HEK293 (cell line): ENCODE measurements around the gene HDHD3.

Experiments used
- CTCF ChIA-PET: fragments of 350-600 bp; formaldehyde crosslinking; extraction: SDS; loops from one replicate; lab custom pipeline; 2021; ENCODE audit warnings: antibody characterized with exemption; lab: Yijun Ruan, JAX
- POLR2A ChIA-PET: fragments of 300-600 bp; formaldehyde crosslinking; extraction: SDS; loops from one replicate; lab custom pipeline; 2020; ENCODE audit warnings: antibody characterized with exemption, inconsistent platforms; lab: Yijun Ruan, JAX
- H3K27ac ChIP-seq: fragments of 200-500 bp; sonication (Bioruptor generic); 2 replicates; pipeline ENCODE4 v1.5.1; 2014; ENCODE audit warnings: low read depth, low read length, control low read depth, inconsistent platforms; ENCODE audit errors: extremely low read depth
- H3K36me3 ChIP-seq, 2 experiments: fragments of 200-500 bp in 1 of 2; sonication (Bioruptor generic) in 1 of 2; 1 replicate in 1 of 2; 2 replicates in 1 of 2; pipeline ENCODE4 v1.5.1; 2014 to 2017; ENCODE audit warnings: inconsistent platforms in 2 of 2, low read length in 2 of 2; ENCODE audit not compliant: control insufficient read depth in 2 of 2, insufficient read depth in 1 of 2
- H3K4me1 ChIP-seq: fragments of 200-500 bp; sonication (Bioruptor generic); 2 replicates; pipeline ENCODE4 v1.5.1; 2014; ENCODE audit warnings: mild to moderate bottlenecking, low read length, inconsistent platforms; ENCODE audit not compliant: control insufficient read depth, insufficient read depth
- H3K4me3 ChIP-seq: 2 replicates; pipeline ENCODE4 v1.5.1; 2011; ENCODE audit warnings: low read depth, mild to moderate bottlenecking, control low read depth, low read length, moderate library complexity
- H3K9me3 ChIP-seq: fragments of 200-500 bp; sonication (Bioruptor generic); 2 replicates; pipeline ENCODE4 v1.5.1; 2014; ENCODE audit warnings: low read depth, low read length, inconsistent platforms; ENCODE audit not compliant: control insufficient read depth, insufficient read depth
- HOXC10 ChIP-seq: sonication (generic); formaldehyde crosslinking; IDR thresholded peaks from 2 replicates; pipeline ENCODE4 v1.8.1; 2023; ENCODE audit warnings: mild to moderate bottlenecking, missing genetic modification reagents
- IKZF3 ChIP-seq: fragments of 450-650 bp; IDR thresholded peaks from 2 replicates; pipeline ENCODE4 v1.5.0; 2018; ENCODE audit warnings: missing biosample characterization, mild to moderate bottlenecking, missing genetic modification characterization, moderate library complexity
- KLF7 ChIP-seq: fragments of 450-650 bp; formaldehyde crosslinking; IDR thresholded peaks from 2 replicates; pipeline ENCODE4 v1.5.1; 2016; ENCODE audit warnings: missing biosample characterization, missing genetic modification characterization, borderline replicate concordance
- MEIS1 ChIP-seq: sonication (generic); formaldehyde crosslinking; IDR thresholded peaks from 2 replicates; pipeline ENCODE4 v1.8.1; 2022; ENCODE audit warnings: missing genetic modification reagents, mild to moderate bottlenecking, borderline replicate concordance
- SCRT1 ChIP-seq: fragments of 450-650 bp; formaldehyde crosslinking; IDR thresholded peaks from 2 replicates; pipeline ENCODE4 v1.5.1; 2016; ENCODE audit warnings: missing biosample characterization, missing genetic modification characterization, borderline replicate concordance
- SP2 ChIP-seq: fragments of 450-650 bp; formaldehyde crosslinking; IDR thresholded peaks from 2 replicates; pipeline ENCODE4 v1.5.1; 2016; ENCODE audit warnings: missing biosample characterization, missing genetic modification characterization
- TRIM28 ChIP-seq: IDR thresholded peaks from 2 replicates; pipeline ENCODE4 v1.6.1; 2011; ENCODE audit warnings: low read length, control low read depth, borderline replicate concordance
- ZBTB17 ChIP-seq: fragments of 450-650 bp; formaldehyde crosslinking; IDR thresholded peaks from 2 replicates; pipeline ENCODE4 v1.5.1; 2016; ENCODE audit warnings: missing biosample characterization, missing genetic modification characterization
- ZBTB26 ChIP-seq: fragments of 450-650 bp; formaldehyde crosslinking; optimal IDR thresholded peaks from 2 replicates; pipeline ENCODE3; 2016; ENCODE audit warnings: missing biosample characterization, mild to moderate bottlenecking, missing genetic modification characterization
- ZBTB7A ChIP-seq: fragments of 450-650 bp; formaldehyde crosslinking; IDR thresholded peaks from 2 replicates; pipeline ENCODE4 v1.5.1; 2016; ENCODE audit warnings: low read depth, missing biosample characterization, missing genetic modification characterization
- ZEB2 ChIP-seq: fragments of 450-650 bp; formaldehyde crosslinking; IDR thresholded peaks from 2 replicates; pipeline ENCODE4 v1.5.1; 2016; ENCODE audit warnings: missing biosample characterization, missing genetic modification characterization
- ZNF174 ChIP-seq: fragments of 450-650 bp; formaldehyde crosslinking; IDR thresholded peaks from 2 replicates; pipeline ENCODE4 v1.5.0; 2017; ENCODE audit warnings: missing biosample characterization, mild to moderate bottlenecking, missing genetic modification characterization
- ZNF239 ChIP-seq: fragments of 450-650 bp; formaldehyde crosslinking; IDR thresholded peaks from 2 replicates; pipeline ENCODE4 v1.5.1; 2016; ENCODE audit warnings: missing biosample characterization, missing genetic modification characterization
- ZNF266 ChIP-seq: fragments of 450-650 bp; formaldehyde crosslinking; IDR thresholded peaks from 2 replicates; pipeline ENCODE4 v1.5.1; 2016; ENCODE audit warnings: missing biosample characterization, missing genetic modification characterization, low read depth
- ZNF311 ChIP-seq: fragments of 450-650 bp; formaldehyde crosslinking; IDR thresholded peaks from 2 replicates; pipeline ENCODE4 v1.5.1; 2017; ENCODE audit warnings: missing biosample characterization, missing genetic modification characterization, borderline replicate concordance
- ZNF354C ChIP-seq: fragments of 450-650 bp; formaldehyde crosslinking; IDR thresholded peaks from 2 replicates; pipeline ENCODE4 v1.5.1; 2016; ENCODE audit warnings: missing biosample characterization, missing genetic modification characterization, low read depth, borderline replicate concordance
- ZNF366 ChIP-seq: fragments of 450-650 bp; formaldehyde crosslinking; conservative IDR thresholded peaks from 2 replicates; pipeline ENCODE4 v1.5.1; 2016; ENCODE audit warnings: missing biosample characterization, missing genetic modification characterization
- ZNF394 ChIP-seq: fragments of 450-650 bp; formaldehyde crosslinking; IDR thresholded peaks from 2 replicates; pipeline ENCODE4 v1.5.1; 2016; ENCODE audit warnings: missing biosample characterization, missing genetic modification characterization, mild to moderate bottlenecking, moderate library complexity, borderline replicate concordance
- ZNF416 ChIP-seq: fragments of 450-650 bp; formaldehyde crosslinking; IDR thresholded peaks from 2 replicates; pipeline ENCODE4 v1.5.1; 2016; ENCODE audit warnings: missing biosample characterization, missing genetic modification characterization
- ZNF433 ChIP-seq: fragments of 450-650 bp; formaldehyde crosslinking; IDR thresholded peaks from 2 replicates; pipeline ENCODE4 v1.5.1; 2016; ENCODE audit warnings: missing biosample characterization, missing genetic modification characterization, low read depth
- ZNF571 ChIP-seq: fragments of 450-650 bp; formaldehyde crosslinking; IDR thresholded peaks from 2 replicates; pipeline ENCODE4 v1.5.0; 2017; ENCODE audit warnings: missing biosample characterization, missing genetic modification characterization
- ZNF585B ChIP-seq: fragments of 450-650 bp; formaldehyde crosslinking; IDR thresholded peaks from 2 replicates; pipeline ENCODE4 v1.5.1; 2016; ENCODE audit warnings: missing biosample characterization, missing genetic modification characterization
- ZNF677 ChIP-seq: fragments of 450-650 bp; IDR thresholded peaks from 2 replicates; pipeline ENCODE4 v1.5.0; 2018; ENCODE audit warnings: missing biosample characterization, mild to moderate bottlenecking, missing genetic modification characterization, moderate library complexity
- ZNF76 ChIP-seq: fragments of 450-650 bp; formaldehyde crosslinking; IDR thresholded peaks from 2 replicates; pipeline ENCODE4; 2016; ENCODE audit warnings: low read depth, missing biosample characterization, missing genetic modification characterization, borderline replicate concordance
- ZNF776 ChIP-seq: fragments of 450-650 bp; formaldehyde crosslinking; IDR thresholded peaks from 2 replicates; pipeline ENCODE4 v1.5.0; 2017; ENCODE audit warnings: missing biosample characterization, missing genetic modification characterization, borderline replicate concordance
- ZNF777 ChIP-seq: fragments of 450-650 bp; formaldehyde crosslinking; IDR thresholded peaks from 2 replicates; pipeline ENCODE4 v1.5.1; 2017; ENCODE audit warnings: missing biosample characterization, missing genetic modification characterization, borderline replicate concordance
- ZSCAN4 ChIP-seq: fragments of 450-650 bp; formaldehyde crosslinking; IDR thresholded peaks from 2 replicates; pipeline ENCODE4 v1.5.1; 2017; ENCODE audit warnings: missing biosample characterization, missing genetic modification characterization

HDHD3 gene

GRCh38 chr9:113331780-113332179 is 45.0 kb downstream of the HDHD3 start:
- no peaks in the 10 kb centered on the region for H3K36me3 ChIP-seq
- POLR2A ChIA-PET, result no interaction called here
- H3K9me3 ChIP-seq, result no peaks in the 10 kb centered on the region
- no peak for TF ChIP-seq ZNF571 (tag by site-specific recombination)
- TF ChIP-seq HOXC10, result no peak
- TF ChIP-seq ZBTB26 (tag by site-specific recombination), result no peak
- no peak for TF ChIP-seq ZNF394
- no peak for TF ChIP-seq ZBTB17 (tag by site-specific recombination)
- TF ChIP-seq ZNF311 (tag by site-specific recombination), result no peak
- TF ChIP-seq ZNF677, result no peak
- TF ChIP-seq IKZF3 (tag by site-specific recombination), result no peak
- no peak for TF ChIP-seq SCRT1 (tag by site-specific recombination)
- TF ChIP-seq ZNF76 (tag by site-specific recombination), result no peak
- TF ChIP-seq ZNF354C (tag by site-specific recombination), result no peak
- TF ChIP-seq ZNF174, result no peak
- TF ChIP-seq KLF7, result no peak
- TF ChIP-seq ZNF239 (tag by site-specific recombination), result no peak
- no peaks in the 10 kb centered on the region for H3K4me1 ChIP-seq
- H3K27ac ChIP-seq, result no peak overlapping the region
- CTCF ChIA-PET, result interaction anchor here (0.8 kb wide), 1 partner anchor 58 kb away, joined by 4 read pairs; no protein-coding TSS in a partner anchor
- no peak overlapping the region for H3K4me3 ChIP-seq

- Histone ChIP-seq H3K9me3 (no peaks in the 10 kb centered on the region), H3K4me3 (no peak overlapping the region), H3K36me3 (no peaks in the 10 kb centered on the region), H3K4me1 (no peaks in the 10 kb centered on the region), H3K27ac (no peak overlapping the region)
- TF ChIP-seq ZBTB7A (tag by site-specific recombination), result no peak
- no peak for TF ChIP-seq ZNF585B (tag by site-specific recombination)
- TF ChIP-seq ZEB2 (tag by site-specific recombination), result no peak
- TF ChIP-seq TRIM28, result no peak
- no peak for TF ChIP-seq ZNF266 (tag by site-specific recombination)
- no peak for TF ChIP-seq ZNF416 (tag by site-specific recombination)
- no peak for TF ChIP-seq ZNF433
- no peak for TF ChIP-seq ZNF776 (tag by site-specific recombination)
- no peak for TF ChIP-seq SP2 (tag by site-specific recombination)
- ChIA-PET POLR2A (interaction anchor here (1.4 kb wide), 1 partner anchor 53 kb away, joined by 3 read pairs; the partner anchor contains the start of genes CDC26 and PRPF4), CTCF (interaction anchor here (0.6 to 1.2 kb wide), 2 partner anchors 60 to 73 kb away, joined by 3 to 4 read pairs; partner anchors contain the start of gene ALAD)
Measured at GRCh38 chr9:113328045-113328782, 48.6 kb downstream of the HDHD3 start.

- Histone ChIP-seq H3K4me1 (no peaks in the 10 kb centered on the region), H3K4me3 (no peak overlapping the region), H3K9me3 (no peaks in the 10 kb centered on the region), H3K27ac (no peak overlapping the region), H3K36me3 (no peaks in the 10 kb centered on the region)
- ChIA-PET CTCF (interaction anchor here (0.6 to 1.3 kb wide), 2 partner anchors 8 to 214 kb away, joined by 4 to 6 read pairs; no protein-coding TSS in a partner anchor), POLR2A (no interaction called here)
- TF ChIP-seq MEIS1 (CRISPR knock-in tag), result no peak
- TF ChIP-seq ZNF777, result no peak
- TF ChIP-seq ZSCAN4 (tag by site-specific recombination), result no peak
- peak; percentile 51; the same call in 1 of the 2 replicates for TF ChIP-seq ZNF366 (tag by site-specific recombination)
Measured at GRCh38 chr9:113326230-113326629, 50.6 kb downstream of the HDHD3 start.
